ENCODE data around the gene ETFBKMT. TPM values are rescaled to one million over a fixed set of nuclear protein-coding genes. Genes with fewer than 3 reads are reported as not detected.

Gene ETFBKMT
- under 1 TPM; 0.21 to 0.54 (median 0.38) TPM for total RNA-seq

DNA sequence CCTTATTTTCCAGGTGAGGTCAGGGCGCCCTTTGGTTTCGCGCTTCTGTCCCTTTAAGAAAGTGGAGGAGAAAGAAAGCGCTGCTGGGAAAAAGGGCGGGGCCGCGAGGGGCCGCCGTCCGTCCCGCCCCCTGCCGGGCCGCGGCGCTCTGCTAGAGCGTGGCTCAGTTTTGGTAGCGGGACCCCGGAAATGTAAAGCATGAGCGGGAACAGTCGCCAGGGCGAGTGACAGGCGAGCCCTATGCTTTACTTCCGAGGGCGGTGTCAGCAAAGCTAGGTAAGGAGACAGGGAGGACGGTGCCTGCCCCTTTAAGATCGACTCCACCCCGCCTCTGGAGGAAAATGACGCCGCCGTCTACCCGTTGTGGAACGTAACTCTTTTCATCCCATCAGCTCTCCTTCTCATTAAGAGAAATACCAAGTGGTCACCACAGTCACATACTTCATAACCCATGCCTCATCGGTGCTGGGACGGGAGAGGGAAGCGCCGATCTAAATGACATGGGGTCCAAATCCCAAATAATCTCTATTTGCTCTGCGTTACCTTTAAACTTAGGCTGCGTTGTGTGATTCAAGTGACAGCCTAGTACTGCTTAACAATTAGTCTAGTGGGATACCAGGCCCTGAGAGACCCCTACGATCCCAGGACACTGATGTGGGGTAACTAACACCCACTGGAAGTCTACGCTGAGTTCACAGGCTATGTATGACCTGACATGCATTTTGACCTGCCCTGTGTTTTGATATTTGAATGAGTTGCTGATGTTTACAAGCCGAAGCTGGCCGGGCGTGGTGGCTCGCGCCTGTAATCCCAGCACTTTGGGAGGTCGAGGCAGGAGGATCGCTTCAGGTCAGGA lies at the start of gene ETFBKMT:
Gene ETFBKMT, plus strand, starts transcription at position 602 of the 856 bp plus-strand sequence. CDS start 2,266 bp downstream, outside the sequence.
- H3K4me3 Mint-ChIP-seq, result peak within 1 kb of the TSS; percentile 94
- H3K36me3 Mint-ChIP-seq (ENCODE audit: insufficient read depth), result peaks cover 3% of the 10 kb centered on the region
- peak; percentile 99 to 100 for ATAC-seq
- DNase-seq, result peak; percentile 87
- H3K27me3 Mint-ChIP-seq (ENCODE audit: low read depth), result no peaks in the 10 kb centered on the region
- H3K4me1 Mint-ChIP-seq (ENCODE audit: low read depth), result peaks cover 11% of the 10 kb centered on the region
- no peaks in the 10 kb centered on the region for H3K9me3 Mint-ChIP-seq

DNA sequence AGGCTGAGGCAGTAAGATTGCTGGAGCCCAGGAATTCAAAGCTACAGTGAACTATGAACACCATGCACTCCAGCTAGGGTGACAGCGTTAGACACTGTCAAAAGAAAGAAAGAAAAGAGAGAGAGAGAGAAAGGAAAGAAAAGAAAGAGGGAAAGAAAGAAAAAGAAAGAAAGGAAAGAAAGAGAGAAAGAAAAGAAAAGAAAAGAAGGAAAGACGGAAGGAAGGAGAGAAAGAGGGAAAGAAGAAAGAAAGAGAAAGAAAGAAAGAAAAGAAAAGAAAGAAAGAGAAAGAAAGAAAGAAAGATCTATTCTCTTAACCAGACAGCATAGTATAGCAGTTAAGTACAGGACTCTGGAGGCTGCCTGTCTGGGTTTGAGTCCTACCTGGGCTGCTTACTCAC lies 46.7 kb upstream of the ETFBKMT start:
- Mint-ChIP-seq H3K36me3 (ENCODE audit: insufficient read depth) (no peaks in the 10 kb centered on the region), H3K4me1 (ENCODE audit: low read depth) (no peaks in the 10 kb centered on the region), H3K9me3 (peaks cover 4% of the 10 kb centered on the region), H3K27me3 (ENCODE audit: low read depth) (peaks cover 7% of the 10 kb centered on the region), H3K4me3 (no peak overlapping the region)
- ATAC-seq (no peak), DNase-seq (no peak)

- DNase-seq (no peak), ATAC-seq (no peak)
- no peak overlapping the region for H3K4me3 Mint-ChIP-seq
- H3K27me3 Mint-ChIP-seq (ENCODE audit: low read depth), result peaks cover 7% of the 10 kb centered on the region
- H3K36me3 Mint-ChIP-seq (ENCODE audit: insufficient read depth), result no peaks in the 10 kb centered on the region
- no peaks in the 10 kb centered on the region for H3K9me3 Mint-ChIP-seq
- peaks cover 3% of the 10 kb centered on the region for H3K4me1 Mint-ChIP-seq (ENCODE audit: low read depth)
Measured at GRCh38 chr12:31618228-31619025, 41.1 kb upstream of the ETFBKMT start.

GRCh38 chr12:31620311-31620710 lies 39.2 kb upstream of the ETFBKMT start:
- peaks cover 7% of the 10 kb centered on the region for H3K27me3 Mint-ChIP-seq (ENCODE audit: low read depth)
- no peak for ATAC-seq
- H3K9me3 Mint-ChIP-seq, result no peaks in the 10 kb centered on the region
- H3K36me3 Mint-ChIP-seq (ENCODE audit: insufficient read depth), result no peaks in the 10 kb centered on the region
- H3K4me3 Mint-ChIP-seq, result no peak overlapping the region
- peaks cover 3% of the 10 kb centered on the region for H3K4me1 Mint-ChIP-seq (ENCODE audit: low read depth)
- DNase-seq, result no peak

GRCh38 chr12:31622038-31622437 lies 37.5 kb upstream of the ETFBKMT start:
- DNase-seq (no peak), ATAC-seq (no peak)
- Mint-ChIP-seq H3K27me3 (ENCODE audit: low read depth) (peaks cover 7% of the 10 kb centered on the region), H3K4me1 (ENCODE audit: low read depth) (peaks cover 3% of the 10 kb centered on the region), H3K36me3 (ENCODE audit: insufficient read depth) (no peaks in the 10 kb centered on the region), H3K4me3 (no peak overlapping the region), H3K9me3 (peaks cover 3% of the 10 kb centered on the region)

GRCh38 chr12:31626270-31626995 lies 33.1 kb upstream of the ETFBKMT start:
- Mint-ChIP-seq H3K27me3 (ENCODE audit: low read depth) (no peaks in the 10 kb centered on the region), H3K9me3 (peaks cover 3% of the 10 kb centered on the region), H3K36me3 (ENCODE audit: insufficient read depth) (no peaks in the 10 kb centered on the region), H3K4me1 (ENCODE audit: low read depth) (no peaks in the 10 kb centered on the region), H3K4me3 (no peak overlapping the region)
- no peak for DNase-seq
- peak; percentile 73 to 76 for ATAC-seq

- Mint-ChIP-seq H3K27me3 (ENCODE audit: low read depth) (no peaks in the 10 kb centered on the region), H3K4me3 (no peak overlapping the region), H3K9me3 (peaks cover 3% of the 10 kb centered on the region), H3K36me3 (ENCODE audit: insufficient read depth) (no peaks in the 10 kb centered on the region), H3K4me1 (ENCODE audit: low read depth) (no peaks in the 10 kb centered on the region)
- DNase-seq (no peak), ATAC-seq (no peak)
Measured at GRCh38 chr12:31627456-31628054, 31.9 kb upstream of the ETFBKMT start.

DNA sequence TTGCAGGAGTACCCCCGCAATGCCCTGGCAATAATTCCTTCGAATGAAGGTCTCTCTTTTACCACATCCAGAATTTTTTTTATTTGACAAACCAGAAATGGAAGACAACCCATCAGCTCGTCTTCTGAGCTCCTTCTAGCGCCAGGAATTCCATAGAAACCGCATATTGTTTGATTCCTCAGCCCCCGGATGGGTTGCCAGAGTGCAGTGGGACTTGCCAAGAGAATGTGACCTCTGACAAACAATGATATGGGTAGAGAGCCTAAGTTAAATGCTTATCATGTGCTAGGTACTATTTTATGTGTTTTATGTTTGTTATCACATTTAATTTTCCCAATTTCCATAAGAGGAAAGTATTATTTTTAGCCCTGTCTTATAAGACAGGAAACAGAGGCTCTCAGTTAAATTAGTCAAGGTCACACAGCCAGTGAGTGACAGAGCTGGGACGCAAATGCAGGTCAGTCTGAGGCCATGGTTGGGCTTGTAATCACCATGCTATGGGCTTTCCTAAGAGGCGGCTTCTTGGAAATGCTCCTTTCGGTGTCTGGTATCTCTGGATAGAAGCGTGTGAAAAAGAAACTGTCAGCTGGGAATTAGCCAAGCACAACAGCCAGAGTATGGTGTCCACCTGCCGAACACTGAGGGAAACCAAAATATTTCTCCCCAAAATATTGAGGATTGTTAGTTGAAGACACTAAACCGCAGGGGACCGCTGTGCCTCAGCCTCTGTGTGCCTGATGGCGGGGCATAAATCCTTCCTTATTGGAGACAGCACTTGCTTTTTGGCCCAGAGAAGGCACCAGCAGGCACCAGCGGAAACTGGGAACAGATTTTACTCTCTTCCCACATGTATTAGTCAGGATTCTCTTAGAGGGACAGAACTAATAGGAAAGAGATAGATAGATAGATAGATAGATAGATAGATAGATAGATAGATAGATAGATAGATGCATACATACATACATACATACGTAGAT lies 29.4 kb upstream of the ETFBKMT start:
- Mint-ChIP-seq H3K4me1 (ENCODE audit: low read depth) (no peaks in the 10 kb centered on the region), H3K36me3 (ENCODE audit: insufficient read depth) (no peaks in the 10 kb centered on the region), H3K27me3 (ENCODE audit: low read depth) (no peaks in the 10 kb centered on the region), H3K4me3 (no peak overlapping the region), H3K9me3 (peaks cover 3% of the 10 kb centered on the region)
- ATAC-seq (no peak), DNase-seq (no peak)

- no peaks in the 10 kb centered on the region for H3K36me3 Mint-ChIP-seq (ENCODE audit: insufficient read depth)
- no peaks in the 10 kb centered on the region for H3K4me1 Mint-ChIP-seq (ENCODE audit: low read depth)
- no peak overlapping the region for H3K4me3 Mint-ChIP-seq
- no peak for DNase-seq
- ATAC-seq, result no peak
- H3K27me3 Mint-ChIP-seq (ENCODE audit: low read depth), result no peaks in the 10 kb centered on the region
- peaks cover under 1% of the 10 kb centered on the region for H3K9me3 Mint-ChIP-seq
Measured at GRCh38 chr12:31631023-31631724, 28.3 kb upstream of the ETFBKMT start.

DNA sequence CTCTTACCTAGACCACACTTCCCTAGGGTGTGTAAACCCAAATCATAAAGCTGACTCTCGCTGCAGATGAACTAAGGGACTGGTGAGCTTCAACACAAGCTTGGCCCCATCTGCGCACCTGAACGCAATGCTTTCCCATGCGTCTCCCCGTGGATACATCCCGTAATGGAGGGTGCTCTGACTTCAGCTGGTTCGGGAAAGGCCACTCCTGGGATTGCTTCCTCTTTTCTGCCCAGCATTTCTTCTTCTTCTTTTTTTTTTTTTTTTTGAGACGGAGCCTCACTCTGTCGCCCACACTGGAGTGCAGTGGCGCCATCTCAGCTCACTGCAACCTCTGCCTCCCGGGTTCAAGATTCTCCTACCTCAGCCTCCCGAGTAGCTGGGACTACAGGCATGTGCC lies 27.7 kb upstream of the ETFBKMT start:
- Mint-ChIP-seq H3K4me1 (ENCODE audit: low read depth) (peaks cover 4% of the 10 kb centered on the region), H3K9me3 (no peaks in the 10 kb centered on the region), H3K27me3 (ENCODE audit: low read depth) (no peaks in the 10 kb centered on the region)

GRCh38 chr12:31633464-31633863 lies 26.0 kb upstream of the ETFBKMT start:
- no peak for ATAC-seq
- no peak for DNase-seq
- Mint-ChIP-seq H3K9me3 (no peaks in the 10 kb centered on the region), H3K4me1 (ENCODE audit: low read depth) (peaks cover 4% of the 10 kb centered on the region), H3K36me3 (ENCODE audit: insufficient read depth) (no peaks in the 10 kb centered on the region), H3K27me3 (ENCODE audit: low read depth) (no peaks in the 10 kb centered on the region), H3K4me3 (no peak overlapping the region)

More for the DNA sequence above, 27.7 kb upstream of the ETFBKMT start:
- no peak overlapping the region for H3K4me3 Mint-ChIP-seq
- H3K36me3 Mint-ChIP-seq (ENCODE audit: insufficient read depth), result no peaks in the 10 kb centered on the region
- DNase-seq (no peak), ATAC-seq (no peak)

DNA sequence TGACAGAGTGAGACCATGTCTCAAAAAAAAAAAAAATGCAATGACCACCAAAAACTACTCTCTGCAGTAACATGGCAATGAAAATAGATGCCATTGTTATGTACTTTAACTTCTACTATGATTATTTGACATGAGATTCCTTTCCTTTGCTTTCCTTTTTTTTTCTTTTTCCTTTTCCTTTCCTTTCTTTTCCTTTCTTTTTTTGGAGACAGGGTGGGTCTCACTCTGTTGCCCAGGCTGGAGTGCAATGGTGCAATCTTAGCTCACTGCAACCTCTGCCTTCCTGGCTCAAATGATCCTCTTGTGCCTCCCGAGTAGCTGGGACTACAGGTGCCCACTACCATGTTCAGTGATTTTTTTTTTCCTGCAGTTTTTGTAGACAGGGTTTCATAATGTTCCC lies 24.9 kb upstream of the ETFBKMT start:
- no peaks in the 10 kb centered on the region for H3K9me3 Mint-ChIP-seq
- no peaks in the 10 kb centered on the region for H3K36me3 Mint-ChIP-seq (ENCODE audit: insufficient read depth)
- H3K4me3 Mint-ChIP-seq, result no peak overlapping the region
- no peak for DNase-seq
- peaks cover 4% of the 10 kb centered on the region for H3K4me1 Mint-ChIP-seq (ENCODE audit: low read depth)
- ATAC-seq, result no peak
- no peaks in the 10 kb centered on the region for H3K27me3 Mint-ChIP-seq (ENCODE audit: low read depth)
